ENCODE results near the gene ATAD3C.
A peak's percentile ranks its signal among the peaks of the same experiment; 100 is the strongest.
"Not testable (repeated sequence)": the region's sequence is repeated elsewhere in the genome, so short reads cannot be mapped to it uniquely, and the experiment has no call there.

Gene ATAD3C

GRCh38 chr1:1449099-1449739, at the start of gene ATAD3C:
ATAD3C (plus strand) TSS chr1:1449689; CDS start chr1:1450684, 995 bp downstream.
- DNase-seq, result no peak

- DNase-seq, result no peak
These were observed 49.5 kb upstream of the ATAD3C start for GRCh38 chr1:1399872-1400575.

- no peak for DNase-seq
These were observed 48.7 kb upstream of the ATAD3C start for GRCh38 chr1:1400576-1401456.

- no peak for DNase-seq
These were observed 48.0 kb upstream of the ATAD3C start for GRCh38 chr1:1401457-1402010.

GRCh38 chr1:1402072-1402900, 47.2 kb upstream of the ATAD3C start:
- no peak for DNase-seq

GRCh38 chr1:1402901-1403392, 46.5 kb upstream of the ATAD3C start:
- not testable (repeated sequence) for DNase-seq

GRCh38 chr1:1403653-1404052, 45.8 kb upstream of the ATAD3C start:
- no peak for DNase-seq

GRCh38 chr1:1406101-1406820, 43.2 kb upstream of the ATAD3C start:
- DNase-seq, result no peak

GRCh38 chr1:1406821-1407635, 42.5 kb upstream of the ATAD3C start, which contains the start of gene MRPL20:
MRPL20 (minus strand) TSS chr1:1407293; CDS start chr1:1407217, 76 bp downstream.
- DNase-seq, result peak; percentile 89

GRCh38 chr1:1407636-1408318, 41.7 kb upstream of the ATAD3C start:
- no peak for DNase-seq

- DNase-seq, result not testable (repeated sequence)
These were observed 39.3 kb upstream of the ATAD3C start for GRCh38 chr1:1410238-1410637.

GRCh38 chr1:1411626-1412025, 37.9 kb upstream of the ATAD3C start:
- no peak for DNase-seq

GRCh38 chr1:1412311-1412902, 37.1 kb upstream of the ATAD3C start:
- not testable (repeated sequence) for DNase-seq

- no peak for DNase-seq
These were observed 33.7 kb upstream of the ATAD3C start for GRCh38 chr1:1415751-1416150.

- DNase-seq, result not testable (repeated sequence)
These were observed 32.1 kb upstream of the ATAD3C start for GRCh38 chr1:1417396-1417795.

GRCh38 chr1:1417825-1418463, 31.5 kb upstream of the ATAD3C start:
- DNase-seq, result not testable (repeated sequence)

GRCh38 chr1:1418464-1419362, 30.8 kb upstream of the ATAD3C start:
- no peak for DNase-seq

GRCh38 chr1:1419363-1419812, 30.1 kb upstream of the ATAD3C start:
- no peak for DNase-seq
